ENCODE data around the gene ANKRD13B.

GRCh38 chr17:29595943-29596774 is 3.2 kb downstream of the ANKRD13B start:
- no peak for TF ChIP-seq ZBTB7A (IDR thresholded peaks at IDR 0.05; ENCODE audit: low read depth)
- no peak for TF ChIP-seq EP300 (IDR thresholded peaks at IDR 0.05; ENCODE audit: borderline replicate concordance)
- no peak for TF ChIP-seq TAF1 (IDR thresholded peaks at IDR 0.05; ENCODE audit: low read depth)
- no peak for TF ChIP-seq TCF12 (IDR thresholded peaks at IDR 0.05; ENCODE audit: low read depth)
- TF ChIP-seq NFIC (IDR thresholded peaks at IDR 0.05): no peak
- no peak for TF ChIP-seq CEBPB (IDR thresholded peaks at IDR 0.05)
- no peak for TF ChIP-seq FOXM1 (IDR thresholded peaks at IDR 0.05; ENCODE audit: borderline replicate concordance, low read depth)
- TF ChIP-seq CREB1 (IDR thresholded peaks at IDR 0.05; ENCODE audit: low read depth): no peak
- no peak for TF ChIP-seq USF1 (IDR thresholded peaks at IDR 0.05)
- no peak for TF ChIP-seq EGR1 (IDR thresholded peaks at IDR 0.05)
- TF ChIP-seq RAD21 (IDR thresholded peaks at IDR 0.05; ENCODE audit: low read depth): no peak
- TF ChIP-seq REST (IDR thresholded peaks at IDR 0.05; ENCODE audit: low read depth): no peak

Data from Ishikawa (cell line).